Neural cell (in vitro differentiated cells): ENCODE data around the gene NXNL1. TPM values are rescaled to one million over a fixed set of nuclear protein-coding genes. Genes with fewer than 3 reads are reported as not detected.

Experiments used
- H2AFZ ChIP-seq: fragments of 200-600, 300-800 bp; sonication (generic), shearing (Covaris generic); 2 replicates; pipeline ENCODE4 v1.6.0; 2014; ENCODE audit warnings: low read depth, mild to moderate bottlenecking, antibody characterized with exemption, low read length, moderate library complexity
- H3F3A ChIP-seq: fragments of 200-600 bp; shearing (Covaris generic); 2 replicates; pipeline ENCODE4 v1.6.1; 2016; ENCODE audit warnings: mild to moderate bottlenecking, moderate library complexity, mixed read lengths, antibody characterized with exemption, low read length; ENCODE audit not compliant: insufficient read depth, poor library complexity, severe bottlenecking
- H3K27ac ChIP-seq: fragments of 200-600, 300-800 bp; sonication (generic), shearing (Covaris generic); 2 replicates; pipeline ENCODE4 v1.5.1; 2014; ENCODE audit warnings: mild to moderate bottlenecking, low read length, moderate library complexity
- H3K27me3 ChIP-seq: fragments of 300-800, 200-600 bp; sonication (generic), shearing (Covaris generic); 2 replicates; pipeline ENCODE4 v1.6.0; 2014; ENCODE audit warnings: mild to moderate bottlenecking, low read depth, low read length, moderate library complexity; ENCODE audit not compliant: insufficient read depth
- H3K36me3 ChIP-seq: fragments of 300-800, 200-600 bp; sonication (generic), shearing (Covaris generic); 2 replicates; pipeline ENCODE4 v1.5.1; 2014; ENCODE audit warnings: mild to moderate bottlenecking, antibody characterized with exemption, low read length, moderate library complexity; ENCODE audit not compliant: insufficient read depth
- H3K4me2 ChIP-seq: fragments of 300-800, 200-600 bp; sonication (generic), shearing (Covaris generic); 2 replicates; pipeline ENCODE4 v1.6.0; 2014; ENCODE audit warnings: mild to moderate bottlenecking, low read length
- H3K4me3 ChIP-seq: fragments of 300-800, 200-600 bp; sonication (generic), shearing (Covaris generic); 2 replicates; pipeline ENCODE4 v1.5.1; 2014; ENCODE audit warnings: mild to moderate bottlenecking, low read length, moderate library complexity
- H3K79me2 ChIP-seq: fragments of 200-600 bp; shearing (Covaris generic); replicated peaks from 2 replicates; pipeline ENCODE4 v1.6.0; 2014; ENCODE audit warnings: mild to moderate bottlenecking, low read length, moderate library complexity; ENCODE audit not compliant: insufficient read depth
- H3K9ac ChIP-seq: fragments of 300-800, 200-600 bp; sonication (generic), shearing (Covaris generic); 2 replicates; pipeline ENCODE4 v1.6.1; 2016; ENCODE audit warnings: mild to moderate bottlenecking, low read length, mixed read lengths
- H3K9me2 ChIP-seq: fragments of 200-600 bp; shearing (Covaris generic); 2 replicates; pipeline ENCODE4 v1.6.1; 2016; ENCODE audit warnings: mild to moderate bottlenecking, low read length, mixed read lengths; ENCODE audit not compliant: insufficient read depth
- H3K9me3 ChIP-seq: fragments of 200-600, 300-800 bp; sonication (generic), shearing (Covaris generic); 2 replicates; pipeline ENCODE4 v1.6.1; 2016; ENCODE audit warnings: mild to moderate bottlenecking, mixed run types, low read length, moderate library complexity, mixed read lengths
- H4K20me1 ChIP-seq: fragments of 200-600 bp; shearing (Covaris generic); 2 replicates; pipeline ENCODE4 v1.6.1; 2016; ENCODE audit warnings: mild to moderate bottlenecking, mixed run types; ENCODE audit not compliant: insufficient read depth
- EP300 ChIP-seq: fragments of 450-650 bp; conservative IDR thresholded peaks from 2 replicates; pipeline ENCODE4 v1.6.1; 2014; ENCODE audit warnings: antibody characterized with exemption, mild to moderate bottlenecking, moderate library complexity; ENCODE audit not compliant: poor library complexity, severe bottlenecking
- EZH2 ChIP-seq: fragments of 200-600, 300-800 bp; shearing (Covaris generic), sonication (generic); IDR thresholded peaks from 2 replicates; pipeline ENCODE4 v1.6.1; 2014; ENCODE audit warnings: antibody characterized with exemption, low read length, borderline replicate concordance, mild to moderate bottlenecking; ENCODE audit not compliant: insufficient read depth, poor library complexity, severe bottlenecking
- MXI1 ChIP-seq: fragments of 450-650 bp; conservative IDR thresholded peaks from 2 replicates; pipeline ENCODE4 v1.6.1; 2014; ENCODE audit warnings: antibody characterized with exemption, mild to moderate bottlenecking; ENCODE audit not compliant: poor library complexity, severe bottlenecking
- POLR2AphosphoS5 ChIP-seq: IDR thresholded peaks from 2 replicates; pipeline ENCODE4 v1.6.1; 2012
- RAD21 ChIP-seq: fragments of 450-650 bp; conservative IDR thresholded peaks from 2 replicates; pipeline ENCODE4 v1.6.1; 2014; ENCODE audit warnings: antibody characterized with exemption, mild to moderate bottlenecking, moderate library complexity
- SMC3 ChIP-seq: fragments of 450-650 bp; conservative IDR thresholded peaks from 2 replicates; pipeline ENCODE4 v1.6.1; 2014; ENCODE audit warnings: antibody characterized with exemption, mild to moderate bottlenecking, moderate library complexity; ENCODE audit not compliant: poor library complexity
- TAF1 ChIP-seq: IDR thresholded peaks from 2 replicates; pipeline ENCODE4 v1.6.1; 2012; ENCODE audit warnings: low read depth
- polyA plus RNA-seq: library from polyadenylated mRNA; depleted of rRNA; stranded (reverse); fragments of >200 nt; gene quantifications from 2 replicates; pipeline ENCODE4 v1.2.3, GENCODE V29; 2014
- TF ChIP-seq, protein P1 (sequence below): IDR thresholded peaks from 2 replicates; pipeline ENCODE4 v1.6.1; 2012; ENCODE audit warnings: borderline replicate concordance
- TF ChIP-seq, protein P2 (sequence below): fragments of 450-650 bp; IDR thresholded peaks from 2 replicates; pipeline ENCODE4 v1.5.1; 2014; ENCODE audit warnings: antibody characterized with exemption, mild to moderate bottlenecking, moderate library complexity; ENCODE audit not compliant: poor library complexity, severe bottlenecking

The NXNL1 gene
- polyA plus RNA-seq, 1 donor from 2014 or later: not detected

DNA sequence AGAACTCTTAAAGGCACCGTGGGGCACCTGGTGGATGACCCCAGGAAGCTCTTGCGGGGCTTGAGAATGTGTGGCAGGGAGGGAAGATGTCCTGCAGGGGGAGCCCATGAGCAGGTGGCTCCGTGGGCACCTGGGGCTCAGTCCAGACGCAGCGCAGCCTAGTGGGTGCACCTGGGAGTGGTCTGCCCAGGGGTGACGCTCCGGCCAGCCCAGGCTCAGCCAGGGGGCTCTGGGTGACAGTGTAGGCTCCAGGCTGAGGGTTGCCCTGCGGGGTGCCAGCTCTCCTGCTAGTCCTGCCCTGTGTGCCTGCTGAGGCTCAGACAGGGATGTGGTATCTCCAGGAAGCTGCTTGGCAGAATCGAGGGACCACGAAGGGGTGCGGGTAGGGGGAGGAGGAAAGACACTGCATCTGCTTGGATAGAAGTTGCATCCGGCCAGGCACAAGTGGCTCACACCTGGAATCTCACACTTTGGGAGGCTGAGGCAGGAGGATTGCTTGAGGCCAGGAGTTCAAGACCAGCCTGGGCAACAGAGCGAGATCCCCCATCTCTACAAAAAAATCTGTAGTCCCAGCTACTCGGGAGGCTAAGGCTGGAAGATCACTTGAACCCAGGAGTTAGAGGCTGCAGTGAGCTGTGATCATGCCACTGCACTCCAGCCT lies 35.7 kb upstream of the NXNL1 start:
- no peaks in the 10 kb centered on the region for H3F3A ChIP-seq
- TF ChIP-seq POLR2AphosphoS5: no peak
- TF ChIP-seq, protein P1, sequence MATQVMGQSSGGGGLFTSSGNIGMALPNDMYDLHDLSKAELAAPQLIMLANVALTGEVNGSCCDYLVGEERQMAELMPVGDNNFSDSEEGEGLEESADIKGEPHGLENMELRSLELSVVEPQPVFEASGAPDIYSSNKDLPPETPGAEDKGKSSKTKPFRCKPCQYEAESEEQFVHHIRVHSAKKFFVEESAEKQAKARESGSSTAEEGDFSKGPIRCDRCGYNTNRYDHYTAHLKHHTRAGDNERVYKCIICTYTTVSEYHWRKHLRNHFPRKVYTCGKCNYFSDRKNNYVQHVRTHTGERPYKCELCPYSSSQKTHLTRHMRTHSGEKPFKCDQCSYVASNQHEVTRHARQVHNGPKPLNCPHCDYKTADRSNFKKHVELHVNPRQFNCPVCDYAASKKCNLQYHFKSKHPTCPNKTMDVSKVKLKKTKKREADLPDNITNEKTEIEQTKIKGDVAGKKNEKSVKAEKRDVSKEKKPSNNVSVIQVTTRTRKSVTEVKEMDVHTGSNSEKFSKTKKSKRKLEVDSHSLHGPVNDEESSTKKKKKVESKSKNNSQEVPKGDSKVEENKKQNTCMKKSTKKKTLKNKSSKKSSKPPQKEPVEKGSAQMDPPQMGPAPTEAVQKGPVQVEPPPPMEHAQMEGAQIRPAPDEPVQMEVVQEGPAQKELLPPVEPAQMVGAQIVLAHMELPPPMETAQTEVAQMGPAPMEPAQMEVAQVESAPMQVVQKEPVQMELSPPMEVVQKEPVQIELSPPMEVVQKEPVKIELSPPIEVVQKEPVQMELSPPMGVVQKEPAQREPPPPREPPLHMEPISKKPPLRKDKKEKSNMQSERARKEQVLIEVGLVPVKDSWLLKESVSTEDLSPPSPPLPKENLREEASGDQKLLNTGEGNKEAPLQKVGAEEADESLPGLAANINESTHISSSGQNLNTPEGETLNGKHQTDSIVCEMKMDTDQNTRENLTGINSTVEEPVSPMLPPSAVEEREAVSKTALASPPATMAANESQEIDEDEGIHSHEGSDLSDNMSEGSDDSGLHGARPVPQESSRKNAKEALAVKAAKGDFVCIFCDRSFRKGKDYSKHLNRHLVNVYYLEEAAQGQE: no peak
- no peak for TF ChIP-seq SMC3
- no peak for TF ChIP-seq RAD21
- no peak for TF ChIP-seq MXI1
- no peak for TF ChIP-seq EZH2
- TF ChIP-seq, protein P2, sequence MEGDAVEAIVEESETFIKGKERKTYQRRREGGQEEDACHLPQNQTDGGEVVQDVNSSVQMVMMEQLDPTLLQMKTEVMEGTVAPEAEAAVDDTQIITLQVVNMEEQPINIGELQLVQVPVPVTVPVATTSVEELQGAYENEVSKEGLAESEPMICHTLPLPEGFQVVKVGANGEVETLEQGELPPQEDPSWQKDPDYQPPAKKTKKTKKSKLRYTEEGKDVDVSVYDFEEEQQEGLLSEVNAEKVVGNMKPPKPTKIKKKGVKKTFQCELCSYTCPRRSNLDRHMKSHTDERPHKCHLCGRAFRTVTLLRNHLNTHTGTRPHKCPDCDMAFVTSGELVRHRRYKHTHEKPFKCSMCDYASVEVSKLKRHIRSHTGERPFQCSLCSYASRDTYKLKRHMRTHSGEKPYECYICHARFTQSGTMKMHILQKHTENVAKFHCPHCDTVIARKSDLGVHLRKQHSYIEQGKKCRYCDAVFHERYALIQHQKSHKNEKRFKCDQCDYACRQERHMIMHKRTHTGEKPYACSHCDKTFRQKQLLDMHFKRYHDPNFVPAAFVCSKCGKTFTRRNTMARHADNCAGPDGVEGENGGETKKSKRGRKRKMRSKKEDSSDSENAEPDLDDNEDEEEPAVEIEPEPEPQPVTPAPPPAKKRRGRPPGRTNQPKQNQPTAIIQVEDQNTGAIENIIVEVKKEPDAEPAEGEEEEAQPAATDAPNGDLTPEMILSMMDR: no peak
- no peak for TF ChIP-seq EP300
- no peak for TF ChIP-seq TAF1
- H3K27ac ChIP-seq: no peak overlapping the region
- H3K27me3 ChIP-seq: no peaks in the 10 kb centered on the region
- H3K36me3 ChIP-seq: no peaks in the 10 kb centered on the region
- H2AFZ ChIP-seq: no peak overlapping the region
- no peak overlapping the region for H3K9ac ChIP-seq
- H3K4me3 ChIP-seq: no peak overlapping the region
- no peaks in the 10 kb centered on the region for H4K20me1 ChIP-seq
- H3K9me2 ChIP-seq: no peaks in the 10 kb centered on the region
- no peak overlapping the region for H3K4me2 ChIP-seq
- no peaks in the 10 kb centered on the region for H3K79me2 ChIP-seq
- no peaks in the 10 kb centered on the region for H3K9me3 ChIP-seq

DNA sequence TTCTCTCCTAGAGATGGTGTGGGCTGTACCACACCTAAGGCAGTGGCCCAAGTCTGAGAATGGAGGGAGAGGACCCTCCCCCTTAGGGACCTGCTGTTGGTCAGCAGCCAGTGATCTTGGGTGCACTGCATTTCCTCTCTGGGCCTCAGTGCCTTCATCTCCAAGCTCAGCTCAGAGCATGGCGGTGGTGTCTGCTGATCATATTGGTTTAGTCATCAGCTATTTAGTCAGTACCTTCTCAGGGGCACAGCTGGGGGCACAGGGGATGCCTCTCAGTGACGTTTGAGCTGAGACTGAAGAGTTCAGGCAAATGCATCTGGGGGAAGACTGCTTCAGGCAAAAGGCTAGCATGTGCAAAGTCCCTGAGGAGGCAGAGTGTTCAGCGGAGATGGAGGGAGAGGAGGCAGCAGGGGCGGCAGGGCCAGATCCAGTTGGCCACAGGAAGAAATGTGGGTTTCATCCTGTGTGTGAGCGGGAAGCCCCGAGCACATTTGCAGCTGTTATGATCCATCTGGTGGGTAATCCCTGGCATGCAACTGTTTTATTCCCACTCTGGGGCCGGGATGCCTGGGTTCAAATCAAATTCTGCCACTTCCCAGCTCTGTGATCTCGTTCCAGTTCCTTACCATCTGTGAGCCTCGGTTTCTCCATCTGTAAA lies 35.0 kb upstream of the NXNL1 start:
- H3K9ac ChIP-seq: no peak overlapping the region
- no peak overlapping the region for H2AFZ ChIP-seq
- H3K4me3 ChIP-seq: no peak overlapping the region
- no peaks in the 10 kb centered on the region for H3K9me3 ChIP-seq
- H3F3A ChIP-seq: no peaks in the 10 kb centered on the region
- H3K27ac ChIP-seq: no peak overlapping the region
- TF ChIP-seq, protein P1: no peak
- TF ChIP-seq TAF1: no peak
- no peak for TF ChIP-seq MXI1
- TF ChIP-seq SMC3: no peak
- no peak for TF ChIP-seq EP300
- TF ChIP-seq RAD21: no peak
- TF ChIP-seq, protein P2: no peak
- no peak for TF ChIP-seq EZH2
- TF ChIP-seq POLR2AphosphoS5: no peak
- no peaks in the 10 kb centered on the region for H3K79me2 ChIP-seq
- no peak overlapping the region for H3K4me2 ChIP-seq
- no peaks in the 10 kb centered on the region for H4K20me1 ChIP-seq
- no peaks in the 10 kb centered on the region for H3K27me3 ChIP-seq
- H3K9me2 ChIP-seq: no peaks in the 10 kb centered on the region
- H3K36me3 ChIP-seq: no peaks in the 10 kb centered on the region
